Astrocyte (in vitro differentiated cells and primary cell): ENCODE data around the gene PTPRN2. TPM values are rescaled to one million over a fixed set of nuclear protein-coding genes. Genes with fewer than 3 reads are reported as not detected.

Experiments used
- DNase-seq: peaks from one replicate; pipeline ENCODE4 v3.0.0-alpha.2; 2010; ENCODE audit warnings: low read depth
- FAIRE-seq: peaks from 2 replicates; lab custom pipeline; 2011; peaks lifted over from hg19 to GRCh38; lab: Jason Lieb, UNC
- H2AFZ ChIP-seq: 2 replicates; pipeline ENCODE4 v1.6.0; 2012; ENCODE audit warnings: low read depth, low read length, inconsistent platforms
- H3K27ac ChIP-seq: 2 replicates; pipeline ENCODE4 v1.5.1; 2011; ENCODE audit warnings: low read depth, low read length, inconsistent platforms
- H3K27me3 ChIP-seq: 2 replicates; pipeline ENCODE4 v1.6.0; 2011; ENCODE audit warnings: low read length, inconsistent platforms; ENCODE audit not compliant: insufficient read depth
- H3K36me3 ChIP-seq: 2 replicates; pipeline ENCODE4 v1.5.1; 2011; ENCODE audit warnings: low read length, inconsistent platforms; ENCODE audit not compliant: insufficient read depth
- H3K4me1 ChIP-seq: 2 replicates; pipeline ENCODE4 v1.5.1; 2011; ENCODE audit warnings: low read length, inconsistent platforms; ENCODE audit not compliant: insufficient read depth
- H3K4me2 ChIP-seq: 2 replicates; pipeline ENCODE4 v1.6.0; 2012; ENCODE audit warnings: low read length, inconsistent platforms
- H3K4me3 ChIP-seq: 2 replicates; pipeline ENCODE4 v1.5.1; 2011; ENCODE audit warnings: low read depth, mild to moderate bottlenecking, low read length, inconsistent platforms; ENCODE audit not compliant: insufficient read depth
- H3K79me2 ChIP-seq: 2 replicates; pipeline ENCODE4 v1.6.0; 2012; ENCODE audit warnings: mild to moderate bottlenecking, low read length, inconsistent platforms; ENCODE audit not compliant: insufficient read depth
- H3K9ac ChIP-seq: 2 replicates; pipeline ENCODE4 v1.6.0; 2012; ENCODE audit warnings: mild to moderate bottlenecking, low read length, inconsistent platforms
- H3K9me3 ChIP-seq: 2 replicates; pipeline ENCODE4 v1.5.1; 2012; ENCODE audit warnings: low read depth, mild to moderate bottlenecking, low read length, inconsistent platforms; ENCODE audit not compliant: insufficient read depth
- H4K20me1 ChIP-seq: 2 replicates; pipeline ENCODE4 v1.6.0; 2012; ENCODE audit warnings: low read length, inconsistent platforms; ENCODE audit not compliant: insufficient read depth
- H3K27ac Mint-ChIP-seq: one replicate; pipeline ENCODE4 v1.8.0; 2021; ENCODE audit warnings: mild to moderate bottlenecking, mixed read lengths; ENCODE audit not compliant: unreplicated experiment
- H3K27me3 Mint-ChIP-seq: one replicate; pipeline ENCODE4 v1.8.0; 2021; ENCODE audit warnings: low read depth, mixed read lengths; ENCODE audit not compliant: unreplicated experiment
- H3K36me3 Mint-ChIP-seq: one replicate; pipeline ENCODE4 v1.8.0; 2021; ENCODE audit warnings: low read depth, mixed read lengths; ENCODE audit not compliant: unreplicated experiment
- H3K4me1 Mint-ChIP-seq: one replicate; pipeline ENCODE4 v1.8.0; 2021; ENCODE audit warnings: low read depth, mixed read lengths; ENCODE audit not compliant: unreplicated experiment
- H3K4me3 Mint-ChIP-seq: one replicate; pipeline ENCODE4 v1.8.0; 2021; ENCODE audit warnings: mild to moderate bottlenecking, moderate library complexity, mixed read lengths; ENCODE audit not compliant: unreplicated experiment
- H3K9me3 Mint-ChIP-seq: one replicate; pipeline ENCODE4 v1.8.0; 2021; ENCODE audit warnings: mild to moderate bottlenecking, mixed read lengths; ENCODE audit not compliant: unreplicated experiment
- CTCF ChIP-seq: IDR thresholded peaks from 2 replicates; pipeline ENCODE4 v1.5.1; 2011; ENCODE audit warnings: low read depth, mild to moderate bottlenecking, inconsistent platforms, low read length, moderate library complexity; ENCODE audit not compliant: insufficient read depth
- EZH2 ChIP-seq: IDR thresholded peaks from 2 replicates; pipeline ENCODE4 v1.6.1; 2012; ENCODE audit warnings: mild to moderate bottlenecking, low read length, inconsistent platforms; ENCODE audit not compliant: insufficient read depth
- total RNA-seq: library from RNA; stranded (reverse); gene quantifications from 2 replicates; pipeline ENCODE4 v1.2.1, GENCODE V29; 2021

The PTPRN2 gene
- total RNA-seq, 1 donor from 2014 or later = 0.09 TPM

- no peaks in the 10 kb centered on the region for H3K4me1 Mint-ChIP-seq
- no peaks in the 10 kb centered on the region for H3K36me3 ChIP-seq
- H3K9ac ChIP-seq = no peak overlapping the region
- no peak overlapping the region for H3K4me2 ChIP-seq
- FAIRE-seq (no peak), DNase-seq (no peak)
- H3K27ac Mint-ChIP-seq = no peak overlapping the region
- TF ChIP-seq EZH2 = no peak
- no peak for TF ChIP-seq CTCF
- no peaks in the 10 kb centered on the region for H4K20me1 ChIP-seq
- peaks cover 2% of the 10 kb centered on the region for H3K36me3 Mint-ChIP-seq
- no peaks in the 10 kb centered on the region for H3K9me3 ChIP-seq
- peaks cover 27% of the 10 kb centered on the region for H3K9me3 Mint-ChIP-seq
- no peak overlapping the region for H3K4me3 ChIP-seq
- H3K27ac ChIP-seq = no peak overlapping the region
- H3K27me3 ChIP-seq = no peaks in the 10 kb centered on the region
- no peaks in the 10 kb centered on the region for H3K4me1 ChIP-seq
- H2AFZ ChIP-seq = no peak overlapping the region
- H3K79me2 ChIP-seq = no peaks in the 10 kb centered on the region
- H3K27me3 Mint-ChIP-seq = no peaks in the 10 kb centered on the region
- no peak overlapping the region for H3K4me3 Mint-ChIP-seq
These were observed 1093.0 kb downstream of the PTPRN2 start for GRCh38 chr7:157494506-157495176.

GRCh38 chr7:157493776-157494175, 1093.8 kb downstream of the PTPRN2 start:
- no peak for DNase-seq
- Mint-ChIP-seq H3K9me3 (peaks cover 26% of the 10 kb centered on the region), H3K36me3 (peaks cover 2% of the 10 kb centered on the region), H3K4me3 (no peak overlapping the region), H3K27ac (no peak overlapping the region), H3K4me1 (no peaks in the 10 kb centered on the region), H3K27me3 (no peaks in the 10 kb centered on the region)
- H3K4me1 ChIP-seq = no peaks in the 10 kb centered on the region
- TF ChIP-seq EZH2 = no peak
- no peak for TF ChIP-seq CTCF
- H3K27ac ChIP-seq = no peak overlapping the region
- H3K27me3 ChIP-seq = no peaks in the 10 kb centered on the region
- H4K20me1 ChIP-seq = no peaks in the 10 kb centered on the region
- H2AFZ ChIP-seq = no peak overlapping the region
- no peak overlapping the region for H3K4me2 ChIP-seq
- H3K79me2 ChIP-seq = no peaks in the 10 kb centered on the region
- H3K9ac ChIP-seq = no peak overlapping the region
- H3K9me3 ChIP-seq = no peaks in the 10 kb centered on the region
- H3K36me3 ChIP-seq = no peaks in the 10 kb centered on the region
- FAIRE-seq = no peak
- H3K4me3 ChIP-seq = no peak overlapping the region

GRCh38 chr7:157493017-157493416, 1094.6 kb downstream of the PTPRN2 start:
- no peaks in the 10 kb centered on the region for H3K36me3 ChIP-seq
- no peak for DNase-seq
- Mint-ChIP-seq H3K36me3 (peaks cover 2% of the 10 kb centered on the region), H3K4me3 (no peak overlapping the region), H3K27ac (no peak overlapping the region), H3K4me1 (no peaks in the 10 kb centered on the region), H3K9me3 (peaks cover 23% of the 10 kb centered on the region), H3K27me3 (no peaks in the 10 kb centered on the region)
- FAIRE-seq = no peak
- H3K4me2 ChIP-seq = no peak overlapping the region
- H2AFZ ChIP-seq = no peak overlapping the region
- no peak for TF ChIP-seq EZH2
- no peak for TF ChIP-seq CTCF
- H3K4me3 ChIP-seq = no peak overlapping the region
- H3K9me3 ChIP-seq = no peaks in the 10 kb centered on the region
- no peaks in the 10 kb centered on the region for H4K20me1 ChIP-seq
- H3K4me1 ChIP-seq = no peaks in the 10 kb centered on the region
- H3K79me2 ChIP-seq = no peaks in the 10 kb centered on the region
- H3K9ac ChIP-seq = no peak overlapping the region
- H3K27ac ChIP-seq = no peak overlapping the region
- no peaks in the 10 kb centered on the region for H3K27me3 ChIP-seq
